SK-N-SH treated with all-trans-retinoic acid at 6 μM for 48 hours (cell line): ENCODE measurements around the gene POLR1E.

Experiments
- ISL1 ChIP-seq: fragments of 250-450 bp; sonication (Bioruptor Pico); IDR thresholded peaks from 2 replicates; pipeline ENCODE4 v2.1.2; 2022; ENCODE audit warnings: mild to moderate bottlenecking, moderate library complexity
- ZC3H10 ChIP-seq: fragments of 250-450 bp; sonication (Bioruptor Pico); IDR thresholded peaks from 2 replicates; pipeline ENCODE4 v1.5.1; 2021; ENCODE audit warnings: mild to moderate bottlenecking, moderate library complexity

DNA sequence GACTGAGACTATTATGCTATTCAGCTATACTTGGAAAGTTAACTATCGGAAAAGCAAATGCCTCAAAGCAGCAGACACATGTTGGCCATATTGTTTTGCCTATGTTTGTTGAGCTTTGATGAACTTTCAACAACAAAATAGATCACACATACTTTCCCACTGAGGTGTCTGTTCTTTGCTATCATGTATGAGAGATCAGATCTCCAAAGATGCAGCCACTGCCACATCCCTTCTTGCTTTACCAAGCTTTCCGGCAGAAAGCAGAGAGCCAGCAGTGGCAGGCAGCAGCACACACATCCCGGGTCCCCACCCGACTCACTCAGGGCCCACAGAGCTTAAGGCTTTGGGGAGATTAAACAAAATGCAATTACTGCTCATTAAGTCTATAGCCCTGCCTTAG, 39.3 kb upstream of the POLR1E start:
- TF ChIP-seq ISL1 (CRISPR knock-in tag) (no peak), ZC3H10 (CRISPR knock-in tag) (no peak)
